H9 (cell line): ENCODE measurements around the gene C20orf202. TPM values are rescaled to one million over a fixed set of nuclear protein-coding genes. Genes with fewer than 3 reads are reported as not detected.

Experiments used
- DNase-seq: peaks from one replicate; pipeline ENCODE4 v3.0.0-alpha.2; 2017
- H2AFZ ChIP-seq: one replicate; pipeline ENCODE4 v1.6.1; 2013; ENCODE audit warnings: mild to moderate bottlenecking, low read length, control low read depth, moderate library complexity
- H2AK5ac ChIP-seq: 2 replicates; pipeline ENCODE4 v1.6.1; 2013; ENCODE audit warnings: low read length, control low read depth, mixed read lengths; ENCODE audit not compliant: insufficient read length
- H2BK120ac ChIP-seq: one replicate; pipeline ENCODE4 v1.6.1; 2013; ENCODE audit warnings: low read depth, mild to moderate bottlenecking, low read length, control low read depth, inconsistent platforms; ENCODE audit not compliant: poor library complexity, severe bottlenecking
- H2BK12ac ChIP-seq: 2 replicates; pipeline ENCODE4 v1.6.1; 2013; ENCODE audit warnings: low read length, control low read depth, mixed read lengths, low read depth; ENCODE audit not compliant: insufficient read length
- H2BK15ac ChIP-seq: 2 replicates; pipeline ENCODE4 v1.6.1; 2013; ENCODE audit warnings: low read depth, low read length, control low read depth
- H2BK20ac ChIP-seq: one replicate; pipeline ENCODE4 v1.6.1; 2013; ENCODE audit warnings: low read depth, mild to moderate bottlenecking, low read length, control low read depth, inconsistent platforms; ENCODE audit not compliant: poor library complexity, severe bottlenecking
- H2BK5ac ChIP-seq: 2 replicates; pipeline ENCODE4 v1.6.1; 2013; ENCODE audit warnings: low read length, control low read depth, mixed read lengths; ENCODE audit not compliant: insufficient read length
- H3K14ac ChIP-seq: 2 replicates; pipeline ENCODE4 v1.6.1; 2013; ENCODE audit warnings: low read length, control low read depth; ENCODE audit not compliant: insufficient read depth
- H3K18ac ChIP-seq: 2 replicates; pipeline ENCODE4 v1.6.1; 2013; ENCODE audit warnings: low read depth, mild to moderate bottlenecking, mixed read lengths, low read length, control low read depth; ENCODE audit not compliant: insufficient read length
- H3K23ac ChIP-seq: 2 replicates; pipeline ENCODE4 v1.6.1; 2013; ENCODE audit warnings: low read length, control low read depth, mixed read lengths, low read depth; ENCODE audit not compliant: insufficient read length
- H3K23me2 ChIP-seq: 2 replicates; pipeline ENCODE4 v1.6.1; 2013; ENCODE audit warnings: low read depth, mild to moderate bottlenecking, mixed read lengths, low read length, control low read depth; ENCODE audit not compliant: insufficient read length, poor library complexity, severe bottlenecking
- H3K27ac ChIP-seq: 2 replicates; pipeline ENCODE4 v1.5.1; 2013; ENCODE audit warnings: low read length, control low read depth, mixed read lengths, low read depth; ENCODE audit not compliant: insufficient read length
- H3K27me3 ChIP-seq: 2 replicates; pipeline ENCODE4 v1.6.1; 2013; ENCODE audit warnings: low read length, control low read depth, inconsistent platforms; ENCODE audit not compliant: insufficient read depth
- H3K4ac ChIP-seq: 2 replicates; pipeline ENCODE4 v1.6.1; 2013; ENCODE audit warnings: low read depth, mild to moderate bottlenecking, control low read depth, inconsistent platforms, low read length, moderate library complexity
- H3K4me1 ChIP-seq: 2 replicates; pipeline ENCODE4 v1.6.1; 2013; ENCODE audit warnings: low read length, control low read depth, inconsistent platforms; ENCODE audit not compliant: insufficient read depth
- H3K4me2 ChIP-seq: 2 replicates; pipeline ENCODE4 v1.6.1; 2013; ENCODE audit warnings: low read length, control low read depth, mixed read lengths; ENCODE audit not compliant: insufficient read length, insufficient read depth
- H3K56ac ChIP-seq: 2 replicates; pipeline ENCODE4 v1.6.1; 2013; ENCODE audit warnings: low read depth, mild to moderate bottlenecking, mixed read lengths, low read length, control low read depth; ENCODE audit not compliant: insufficient read length
- H3K79me1 ChIP-seq: 2 replicates; pipeline ENCODE4 v1.6.1; 2013; ENCODE audit warnings: low read depth, mild to moderate bottlenecking, moderate library complexity, low read length, control low read depth, inconsistent platforms; ENCODE audit not compliant: insufficient read depth, poor library complexity, severe bottlenecking
- H3K79me2 ChIP-seq: 2 replicates; pipeline ENCODE4 v1.6.1; 2013; ENCODE audit warnings: low read length, control low read depth, inconsistent platforms; ENCODE audit not compliant: insufficient read depth
- H3K9ac ChIP-seq: 2 replicates; pipeline ENCODE4 v1.6.1; 2013; ENCODE audit warnings: low read length, control low read depth, mixed read lengths; ENCODE audit not compliant: insufficient read length; ENCODE audit errors: extremely low read depth
- H3K9me3 ChIP-seq: one replicate; pipeline ENCODE4 v1.6.1; 2013; ENCODE audit warnings: low read depth, low read length, inconsistent platforms; ENCODE audit not compliant: control insufficient read depth
- H3T11ph ChIP-seq: one replicate; pipeline ENCODE4 v1.6.1; 2013; ENCODE audit warnings: mild to moderate bottlenecking, low read length, control low read depth, inconsistent platforms
- H4K20me1 ChIP-seq: one replicate; pipeline ENCODE4 v1.6.1; 2013; ENCODE audit not compliant: control insufficient read depth, insufficient read length, insufficient read depth
- H4K5ac ChIP-seq: 2 replicates; pipeline ENCODE4 v1.6.1; 2013; ENCODE audit warnings: low read depth, mild to moderate bottlenecking, mixed read lengths, low read length, control low read depth; ENCODE audit not compliant: insufficient read length
- H4K8ac ChIP-seq: replicated peaks from 2 replicates; pipeline ENCODE4 v1.6.1; 2013; ENCODE audit warnings: low read length, control low read depth, mixed read lengths, low read depth; ENCODE audit not compliant: insufficient read length
- H4K91ac ChIP-seq: 2 replicates; pipeline ENCODE4 v1.6.1; 2013; ENCODE audit warnings: low read depth, mild to moderate bottlenecking, moderate library complexity, mixed read lengths, low read length, control low read depth; ENCODE audit not compliant: insufficient read length
- H3K27ac Mint-ChIP-seq, 3 experiments: 2 replicates in 2 of 3; 3 replicates in 1 of 3; pipeline ENCODE4 v1.8.0; 2020 to 2021; ENCODE audit warnings: mixed read lengths in 3 of 3, mild to moderate bottlenecking in 1 of 3, moderate library complexity in 1 of 3
- H3K27me3 Mint-ChIP-seq: 2 replicates; pipeline ENCODE4 v1.8.0; 2021; ENCODE audit warnings: low read depth, mild to moderate bottlenecking, moderate library complexity, mixed read lengths
- H3K36me3 Mint-ChIP-seq, 3 experiments: 2 replicates in 2 of 3; 3 replicates in 1 of 3; pipeline ENCODE4 v1.8.0; 2020 to 2021; ENCODE audit warnings: low read depth in 3 of 3, mixed read lengths in 3 of 3; ENCODE audit not compliant: insufficient read depth in 1 of 3
- H3K4me1 Mint-ChIP-seq, 2 experiments: 2 replicates each; pipeline ENCODE4 v1.8.0; 2020; ENCODE audit warnings: mixed read lengths in 2 of 2
- H3K4me3 Mint-ChIP-seq, 2 experiments: 2 replicates in 1 of 2; 3 replicates in 1 of 2; pipeline ENCODE4 v1.8.0; 2020 to 2021; ENCODE audit warnings: mild to moderate bottlenecking in 2 of 2, mixed read lengths in 2 of 2, moderate library complexity in 1 of 2
- H3K9me3 Mint-ChIP-seq, 2 experiments: 2 replicates in 1 of 2; 3 replicates in 1 of 2; pipeline ENCODE4 v1.8.0; 2020; ENCODE audit warnings: mild to moderate bottlenecking in 2 of 2, mixed read lengths in 2 of 2, moderate library complexity in 1 of 2
- WGBS: extraction: QIAGEN DNeasy Blood & Tissue Kit; methylation state at CpG from one replicate; pipeline ENCODE4 v1.1.7; 2013; ENCODE audit warnings: missing lambda C conversion rate, low lambda C conversion rate, mixed read lengths; ENCODE audit not compliant: insufficient read length; ENCODE audit errors: extremely low coverage; 5-methylcytosine and 5-hydroxymethylcytosine counted together
- total RNA-seq: library from RNA; stranded (reverse); gene quantifications from 2 replicates; pipeline ENCODE4 v1.2.1, GENCODE V29; 2021
- TF ChIP-seq, protein P1 (sequence below): fragments of 200-600 bp; sonication (generic); conservative IDR thresholded peaks from 3 replicates; pipeline ENCODE4 v1.8.0; 2021; ENCODE audit warnings: antibody characterized with exemption, mild to moderate bottlenecking

C20orf202 gene
- total RNA-seq, 1 experiment from 2014 or later: 0.13 TPM

- H3K18ac ChIP-seq: no peak overlapping the region
- H4K5ac ChIP-seq: no peak overlapping the region
- no CpG with 5 or more reads among the region's 21 CpGs for WGBS
- H3K9me3 ChIP-seq: no peaks in the 10 kb centered on the region
- H3K23ac ChIP-seq: no peak overlapping the region
- Mint-ChIP-seq H3K27me3 (peaks cover 40% of the 10 kb centered on the region), H3K36me3 (peaks cover 0 to 5% (median 1%) of the 10 kb centered on the region in 3 experiments; a peak in 2 of 7 replicates), H3K9me3 (peaks cover 5 to 11% of the 10 kb centered on the region in 2 experiments), H3K4me1 (peaks cover 34 to 39% of the 10 kb centered on the region in 2 experiments), H3K27ac (0 out of 7 replicates have a peak overlapping the region, but pooled peaks of 1 of the 3 experiments have one; percentile 29), H3K4me3 (no peak overlapping the region)
- no peak overlapping the region for H3K4me2 ChIP-seq
- no peak overlapping the region for H2BK15ac ChIP-seq
- TF ChIP-seq, protein P1, sequence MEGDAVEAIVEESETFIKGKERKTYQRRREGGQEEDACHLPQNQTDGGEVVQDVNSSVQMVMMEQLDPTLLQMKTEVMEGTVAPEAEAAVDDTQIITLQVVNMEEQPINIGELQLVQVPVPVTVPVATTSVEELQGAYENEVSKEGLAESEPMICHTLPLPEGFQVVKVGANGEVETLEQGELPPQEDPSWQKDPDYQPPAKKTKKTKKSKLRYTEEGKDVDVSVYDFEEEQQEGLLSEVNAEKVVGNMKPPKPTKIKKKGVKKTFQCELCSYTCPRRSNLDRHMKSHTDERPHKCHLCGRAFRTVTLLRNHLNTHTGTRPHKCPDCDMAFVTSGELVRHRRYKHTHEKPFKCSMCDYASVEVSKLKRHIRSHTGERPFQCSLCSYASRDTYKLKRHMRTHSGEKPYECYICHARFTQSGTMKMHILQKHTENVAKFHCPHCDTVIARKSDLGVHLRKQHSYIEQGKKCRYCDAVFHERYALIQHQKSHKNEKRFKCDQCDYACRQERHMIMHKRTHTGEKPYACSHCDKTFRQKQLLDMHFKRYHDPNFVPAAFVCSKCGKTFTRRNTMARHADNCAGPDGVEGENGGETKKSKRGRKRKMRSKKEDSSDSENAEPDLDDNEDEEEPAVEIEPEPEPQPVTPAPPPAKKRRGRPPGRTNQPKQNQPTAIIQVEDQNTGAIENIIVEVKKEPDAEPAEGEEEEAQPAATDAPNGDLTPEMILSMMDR: peak; percentile 91
- H3K9ac ChIP-seq: no peak overlapping the region
- no peak overlapping the region for H3K4ac ChIP-seq
- peaks cover 5% of the 10 kb centered on the region; the same call in 1 of the 2 replicates for H3K4me1 ChIP-seq
- peak overlapping the region; percentile 79 for H2AFZ ChIP-seq
- H3K56ac ChIP-seq: no peak overlapping the region
- no peak overlapping the region for H4K91ac ChIP-seq
- no peak overlapping the region for H4K8ac ChIP-seq
- DNase-seq: peak; percentile 84
- H3K79me1 ChIP-seq: no peaks in the 10 kb centered on the region
- H3K79me2 ChIP-seq: no peaks in the 10 kb centered on the region
- H2BK5ac ChIP-seq: no peak overlapping the region
- no peak overlapping the region for H2BK120ac ChIP-seq
- no peaks in the 10 kb centered on the region for H4K20me1 ChIP-seq
- no peak overlapping the region for H2BK20ac ChIP-seq
- no peak overlapping the region for H3K27ac ChIP-seq
- H3K14ac ChIP-seq: no peak overlapping the region
- H2BK12ac ChIP-seq: no peak overlapping the region
- H2AK5ac ChIP-seq: no peak overlapping the region
- H3T11ph ChIP-seq: no peak overlapping the region
- no peaks in the 10 kb centered on the region for H3K27me3 ChIP-seq
- no peaks in the 10 kb centered on the region for H3K23me2 ChIP-seq
These were observed 9.5 kb downstream of the C20orf202 start for GRCh38 chr20:1212607-1213396.
